ENCODE measurements around the gene ECHDC1. TPM values are rescaled to one million over a fixed set of nuclear protein-coding genes. Genes with fewer than 3 reads are reported as not detected.

The ECHDC1 gene
- total RNA-seq, 1 donor from 2014 or later: 109 TPM

GRCh38 chr6:127347178-127347577 is 3.8 kb upstream of the ECHDC1 start:
- H3K36me3 ChIP-seq: no peaks in the 10 kb centered on the region
- no peaks in the 10 kb centered on the region for H3K27me3 ChIP-seq (ENCODE audit: low read depth)
- ATAC-seq (peak; percentile 23 to 67), DNase-seq (no peak)
- peaks cover 34% of the 10 kb centered on the region for H3K4me1 ChIP-seq
- intact Hi-C loops (cut with DNase I): no loop called here
- no peak overlapping the region for H3K4me3 ChIP-seq
- H3K27ac ChIP-seq: peak overlapping the region; percentile 51
- no peak for TF ChIP-seq CTCF (IDR thresholded peaks at IDR 0.05)
- no peaks in the 10 kb centered on the region for H3K9me3 ChIP-seq

GRCh38 chr6:127345521-127345920 is 2.1 kb upstream of the ECHDC1 start:
- Histone ChIP-seq H3K27me3 (ENCODE audit: low read depth) (no peaks in the 10 kb centered on the region), H3K9me3 (no peaks in the 10 kb centered on the region), H3K4me1 (peaks cover 51% of the 10 kb centered on the region), H3K4me3 (no peak overlapping the region), H3K27ac (no peak overlapping the region), H3K36me3 (no peaks in the 10 kb centered on the region)
- TF ChIP-seq CTCF (IDR thresholded peaks at IDR 0.05): no peak
- ATAC-seq (no peak), DNase-seq (no peak)
- intact Hi-C loops (cut with DNase I): no loop called here

GRCh38 chr6:127343809-127344659 is 625 bp upstream of the ECHDC1 start:
- Histone ChIP-seq H3K4me3 (peak overlapping the region; percentile 78), H3K27ac (peak overlapping the region; percentile 85), H3K36me3 (no peaks in the 10 kb centered on the region), H3K4me1 (peaks cover 66% of the 10 kb centered on the region), H3K9me3 (no peaks in the 10 kb centered on the region), H3K27me3 (ENCODE audit: low read depth) (no peaks in the 10 kb centered on the region)
- peak in 1 of 2 donors; percentile 1 for ATAC-seq
- intact Hi-C loops (cut with DNase I): no loop called here
- no peak for TF ChIP-seq CTCF (IDR thresholded peaks at IDR 0.05)
- DNase-seq: no peak

- ATAC-seq (peak; percentile 14 to 37), DNase-seq (no peak)
- TF ChIP-seq CTCF (IDR thresholded peaks at IDR 0.05): no peak
- Histone ChIP-seq H3K27me3 (ENCODE audit: low read depth) (no peaks in the 10 kb centered on the region), H3K4me1 (peaks cover 67% of the 10 kb centered on the region), H3K9me3 (no peaks in the 10 kb centered on the region), H3K4me3 (peak overlapping the region; percentile 78), H3K27ac (peak overlapping the region; percentile 85), H3K36me3 (no peaks in the 10 kb centered on the region)
- intact Hi-C loops (cut with DNase I): no loop called here
These were observed 988 bp downstream of the ECHDC1 start for GRCh38 chr6:127342296-127342945.

- H3K9me3 ChIP-seq: no peaks in the 10 kb centered on the region
- peak overlapping the region; percentile 25 for H3K27ac ChIP-seq
- TF ChIP-seq CTCF (IDR thresholded peaks at IDR 0.05): no peak
- ATAC-seq: no peak
- H3K36me3 ChIP-seq: no peaks in the 10 kb centered on the region
- peak overlapping the region; percentile 78 for H3K4me3 ChIP-seq
- DNase-seq: no peak
- intact Hi-C loops (cut with DNase I): no loop called here
- H3K27me3 ChIP-seq (ENCODE audit: low read depth): no peaks in the 10 kb centered on the region
- peaks cover 60% of the 10 kb centered on the region for H3K4me1 ChIP-seq
These were observed 1.8 kb downstream of the ECHDC1 start for GRCh38 chr6:127341471-127342202.

Data from lower lobe of right lung (tissue), 2 donors.